MM.1S (cell line): Measurements from ENCODE around the gene ZNF184.

Experiments used
- DNase-seq: peaks from one replicate; pipeline ENCODE4 v3.0.0-alpha.2; 2015
- H2AFZ ChIP-seq: fragments of 300-600 bp; sonication (generic); 2 replicates; pipeline ENCODE4 v1.6.0; 2016; ENCODE audit warnings: antibody characterized with exemption, low read length
- H3F3A ChIP-seq: fragments of 300-600 bp; sonication (generic); 2 replicates; pipeline ENCODE4 v1.6.1; 2016; ENCODE audit warnings: mild to moderate bottlenecking, antibody characterized with exemption, low read length, moderate library complexity, mixed read lengths; ENCODE audit not compliant: insufficient read depth
- H3K27ac ChIP-seq: fragments of 300-600 bp; sonication (generic); 2 replicates; pipeline ENCODE4 v1.5.1; 2016; ENCODE audit warnings: mild to moderate bottlenecking, low read length
- H3K27me3 ChIP-seq: fragments of 300-600 bp; sonication (generic); replicated peaks from 2 replicates; pipeline ENCODE4 v1.6.0; 2016; ENCODE audit warnings: low read length; ENCODE audit not compliant: insufficient read depth
- H3K36me3 ChIP-seq: fragments of 300-600 bp; sonication (generic); replicated peaks from 2 replicates; pipeline ENCODE4 v1.6.1; 2016; ENCODE audit warnings: mild to moderate bottlenecking, low read length, mixed read lengths; ENCODE audit not compliant: insufficient read depth
- H3K4me1 ChIP-seq: fragments of 300-600 bp; sonication (generic); 2 replicates; pipeline ENCODE4 v1.6.1; 2016; ENCODE audit warnings: low read length, mixed read lengths
- H3K4me2 ChIP-seq: fragments of 300-600 bp; sonication (generic); 2 replicates; pipeline ENCODE4 v1.6.0; 2016; ENCODE audit warnings: low read depth, low read length
- H3K4me3 ChIP-seq: fragments of 300-600 bp; sonication (generic); 2 replicates; pipeline ENCODE4 v1.5.1; 2016; ENCODE audit warnings: low read length, mixed read lengths
- H3K79me2 ChIP-seq: fragments of 300-600 bp; sonication (generic); 2 replicates; pipeline ENCODE4 v1.6.1; 2016; ENCODE audit warnings: mixed run types, low read length, mixed read lengths
- H3K9ac ChIP-seq: fragments of 300-600 bp; sonication (generic); 2 replicates; pipeline ENCODE4 v1.6.1; 2016; ENCODE audit warnings: low read length, mixed read lengths
- H3K9me2 ChIP-seq: fragments of 300-600 bp; sonication (generic); replicated peaks from 2 replicates; pipeline ENCODE4 v1.6.1; 2016; ENCODE audit warnings: mild to moderate bottlenecking, low read length, mixed read lengths; ENCODE audit not compliant: insufficient read depth
- H3K9me3 ChIP-seq: fragments of 300-600 bp; sonication (generic); replicated peaks from 2 replicates; pipeline ENCODE4 v1.6.1; 2016; ENCODE audit warnings: mild to moderate bottlenecking, low read length, mixed read lengths; ENCODE audit not compliant: insufficient read depth
- H4K20me1 ChIP-seq: fragments of 300-600 bp; sonication (generic); 2 replicates; pipeline ENCODE4 v1.6.1; 2016; ENCODE audit warnings: mild to moderate bottlenecking, low read length, moderate library complexity, mixed read lengths; ENCODE audit not compliant: insufficient read depth
- EZH2 ChIP-seq: fragments of 300-600 bp; sonication (generic); optimal IDR thresholded peaks from 2 replicates; pipeline ENCODE3; 2017; ENCODE audit warnings: low read depth, mild to moderate bottlenecking, antibody characterized with exemption, low read length, mixed read lengths
- EZH2phosphoT487 ChIP-seq: fragments of 300-600 bp; sonication (generic); IDR thresholded peaks from 2 replicates; pipeline ENCODE4 v1.6.1; 2018; ENCODE audit warnings: antibody characterized with exemption, low read length
- TF ChIP-seq, protein P1 (sequence below): fragments of 300-600 bp; sonication (generic); IDR thresholded peaks from 2 replicates; pipeline ENCODE4 v1.5.1; 2016; ENCODE audit warnings: antibody characterized with exemption, low read length, mixed read lengths

The ZNF184 gene

DNA sequence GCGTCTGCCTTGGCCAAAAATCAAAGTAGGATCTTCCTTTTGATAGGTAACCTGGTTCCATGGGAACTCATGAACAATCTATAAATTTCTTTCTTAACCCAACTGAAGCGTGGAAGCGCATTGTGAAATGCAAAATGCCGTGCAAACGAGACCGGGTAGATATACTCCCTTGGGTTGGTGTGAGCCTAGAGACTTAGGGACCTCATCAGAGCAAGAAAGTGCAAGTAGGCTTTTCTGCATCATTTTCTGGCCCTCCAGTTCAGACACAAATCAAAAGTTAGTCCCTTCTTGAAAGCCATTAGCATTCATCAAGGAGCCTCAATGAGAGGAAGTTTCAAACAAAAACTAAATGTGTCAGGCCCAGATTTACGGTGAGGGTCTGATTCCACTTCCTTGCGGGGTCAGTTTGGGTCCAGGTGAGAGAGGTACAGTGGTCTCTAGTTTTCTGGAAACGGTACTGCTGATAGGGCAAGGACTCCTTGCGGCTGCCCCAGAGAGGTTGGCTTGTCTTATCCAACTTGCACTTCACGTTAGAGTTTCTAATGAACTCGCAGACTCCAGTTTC lies 5.3 kb upstream of the ZNF184 start:
- no peaks in the 10 kb centered on the region for H3K9me2 ChIP-seq
- H3K4me3 ChIP-seq, result peak overlapping the region; percentile 83
- H3K9ac ChIP-seq, result peak overlapping the region; percentile 92
- peak overlapping the region; percentile 86 for H2AFZ ChIP-seq
- no peaks in the 10 kb centered on the region for H4K20me1 ChIP-seq
- no peaks in the 10 kb centered on the region for H3K9me3 ChIP-seq
- H3K27me3 ChIP-seq, result no peaks in the 10 kb centered on the region
- H3K79me2 ChIP-seq, result no peaks in the 10 kb centered on the region
- H3K4me2 ChIP-seq, result peak overlapping the region; percentile 92
- DNase-seq, result peak; percentile 32
- peaks cover 24% of the 10 kb centered on the region for H3F3A ChIP-seq
- H3K36me3 ChIP-seq, result no peaks in the 10 kb centered on the region
- TF ChIP-seq EZH2, result no peak
- TF ChIP-seq, protein P1, sequence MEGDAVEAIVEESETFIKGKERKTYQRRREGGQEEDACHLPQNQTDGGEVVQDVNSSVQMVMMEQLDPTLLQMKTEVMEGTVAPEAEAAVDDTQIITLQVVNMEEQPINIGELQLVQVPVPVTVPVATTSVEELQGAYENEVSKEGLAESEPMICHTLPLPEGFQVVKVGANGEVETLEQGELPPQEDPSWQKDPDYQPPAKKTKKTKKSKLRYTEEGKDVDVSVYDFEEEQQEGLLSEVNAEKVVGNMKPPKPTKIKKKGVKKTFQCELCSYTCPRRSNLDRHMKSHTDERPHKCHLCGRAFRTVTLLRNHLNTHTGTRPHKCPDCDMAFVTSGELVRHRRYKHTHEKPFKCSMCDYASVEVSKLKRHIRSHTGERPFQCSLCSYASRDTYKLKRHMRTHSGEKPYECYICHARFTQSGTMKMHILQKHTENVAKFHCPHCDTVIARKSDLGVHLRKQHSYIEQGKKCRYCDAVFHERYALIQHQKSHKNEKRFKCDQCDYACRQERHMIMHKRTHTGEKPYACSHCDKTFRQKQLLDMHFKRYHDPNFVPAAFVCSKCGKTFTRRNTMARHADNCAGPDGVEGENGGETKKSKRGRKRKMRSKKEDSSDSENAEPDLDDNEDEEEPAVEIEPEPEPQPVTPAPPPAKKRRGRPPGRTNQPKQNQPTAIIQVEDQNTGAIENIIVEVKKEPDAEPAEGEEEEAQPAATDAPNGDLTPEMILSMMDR, result no peak
- TF ChIP-seq EZH2phosphoT487, result no peak
- H3K27ac ChIP-seq, result peak overlapping the region; percentile 98
- peaks cover 6% of the 10 kb centered on the region for H3K4me1 ChIP-seq

DNA sequence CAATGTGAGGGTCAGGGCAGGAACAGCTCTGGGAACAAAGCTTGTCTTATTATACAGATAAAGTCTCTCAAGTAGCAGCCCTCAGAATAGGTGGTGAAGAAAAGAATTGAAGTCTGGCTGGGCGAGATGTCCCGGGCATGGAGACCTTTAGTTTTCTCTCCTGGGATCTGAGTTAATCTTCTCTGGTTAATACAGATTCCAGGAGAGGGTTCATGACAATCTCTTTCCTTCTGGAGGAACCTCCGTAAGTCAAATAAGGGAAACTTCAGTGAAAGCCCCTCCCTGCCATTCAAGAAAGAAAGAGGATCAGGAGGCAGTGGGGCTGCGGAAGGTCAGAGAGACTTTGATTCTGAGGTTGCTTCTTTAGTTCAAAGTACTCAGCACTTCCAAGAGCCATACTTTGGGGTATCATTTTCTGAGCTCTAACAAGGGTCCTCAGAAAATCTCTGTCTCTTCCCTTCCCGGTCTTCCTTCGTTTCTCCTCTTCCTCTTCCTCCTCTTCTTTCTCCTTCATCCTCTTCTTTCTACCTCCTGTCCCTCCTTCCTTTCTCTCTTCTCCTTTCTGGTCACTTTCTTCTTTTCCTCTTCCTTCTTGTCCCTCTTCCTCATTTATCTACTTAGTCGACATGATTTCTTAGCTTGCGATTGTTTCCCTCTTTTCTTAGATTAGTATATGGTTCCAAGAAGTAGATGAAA lies 4.6 kb upstream of the ZNF184 start:
- Histone ChIP-seq H3K4me2 (peak overlapping the region; percentile 92), H3K27me3 (no peaks in the 10 kb centered on the region), H3K9me2 (no peaks in the 10 kb centered on the region), H3K4me1 (peaks cover 6% of the 10 kb centered on the region), H3K9ac (peak overlapping the region; percentile 92; the same call in 1 of the 2 replicates), H3K9me3 (no peaks in the 10 kb centered on the region), H3K4me3 (peak overlapping the region; percentile 83), H3F3A (peaks cover 30% of the 10 kb centered on the region), H3K27ac (peak overlapping the region; percentile 98; the same call in 1 of the 2 replicates), H2AFZ (peak overlapping the region; percentile 86), H4K20me1 (no peaks in the 10 kb centered on the region), H3K36me3 (no peaks in the 10 kb centered on the region), H3K79me2 (no peaks in the 10 kb centered on the region)
- TF ChIP-seq, protein P1, result no peak
- TF ChIP-seq EZH2 (no peak), EZH2phosphoT487 (no peak)
- no peak for DNase-seq

DNA sequence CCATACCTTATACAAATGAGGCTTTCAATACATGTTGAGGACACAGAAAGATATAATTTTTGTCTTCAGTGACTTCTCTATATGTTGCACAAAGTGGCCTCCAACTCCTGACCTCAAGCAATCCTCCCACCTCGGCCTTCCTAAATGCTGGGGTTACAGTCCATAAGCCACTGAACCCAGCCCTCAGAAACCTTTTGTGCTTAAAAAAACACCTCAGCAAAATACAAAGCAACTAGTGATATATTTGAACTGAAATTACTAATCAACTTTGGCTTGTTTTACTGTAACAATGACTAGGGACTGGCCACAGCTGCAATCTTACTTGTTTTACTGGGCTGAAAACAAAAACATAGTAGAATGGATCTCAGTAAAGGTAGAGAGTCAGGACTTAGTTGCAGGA lies 3.2 kb upstream of the ZNF184 start:
- H3K79me2 ChIP-seq, result peaks cover 7% of the 10 kb centered on the region
- peaks cover 34% of the 10 kb centered on the region for H3F3A ChIP-seq
- no peak overlapping the region for H3K4me3 ChIP-seq
- H3K9me2 ChIP-seq, result no peaks in the 10 kb centered on the region
- no peaks in the 10 kb centered on the region for H3K27me3 ChIP-seq
- TF ChIP-seq EZH2phosphoT487 (no peak), EZH2 (no peak)
- TF ChIP-seq, protein P1, result no peak
- peaks cover 10% of the 10 kb centered on the region for H3K4me1 ChIP-seq
- H2AFZ ChIP-seq, result no peak overlapping the region
- no peaks in the 10 kb centered on the region for H3K9me3 ChIP-seq
- no peaks in the 10 kb centered on the region for H4K20me1 ChIP-seq
- DNase-seq, result no peak
- no peak overlapping the region for H3K9ac ChIP-seq
- no peaks in the 10 kb centered on the region for H3K36me3 ChIP-seq
- H3K27ac ChIP-seq, result no peak overlapping the region
- no peak overlapping the region for H3K4me2 ChIP-seq
